GM23338 (cell line): ENCODE measurements around the gene KLHDC7B. TPM values are rescaled to one million over a fixed set of nuclear protein-coding genes. Genes with fewer than 3 reads are reported as not detected.

Experiments
- ATAC-seq: fragments of 200-7000 bp; cut with Tn5 transposase; 3 replicates; pipeline ENCODE4 v1.9.1; 2020
- DNase-seq: peaks from one replicate; pipeline ENCODE4 v3.0.0-alpha.2; 2015; ENCODE audit warnings: low spot score
- H2AFZ ChIP-seq: fragments of 200-600 bp; sonication (generic); 2 replicates; pipeline ENCODE4 v1.8.0; 2016; ENCODE audit warnings: antibody characterized with exemption, mild to moderate bottlenecking, moderate library complexity
- H3F3A ChIP-seq: fragments of 200-600 bp; sonication (generic); replicated peaks from 2 replicates; pipeline ENCODE4 v1.8.0; 2017; ENCODE audit warnings: antibody characterized with exemption, mixed run types, low read depth
- H3K27ac ChIP-seq: fragments of 200-600 bp; sonication (generic); 2 replicates; pipeline ENCODE4 v1.6.1; 2016; ENCODE audit warnings: low read depth
- H3K27me3 ChIP-seq: fragments of 200-600 bp; sonication (generic); 2 replicates; pipeline ENCODE4 v1.8.0; 2016; ENCODE audit warnings: mild to moderate bottlenecking, mixed run types, moderate library complexity; ENCODE audit not compliant: insufficient read depth
- H3K36me3 ChIP-seq: fragments of 200-600 bp; sonication (generic); 2 replicates; pipeline ENCODE4 v1.8.0; 2016; ENCODE audit warnings: mild to moderate bottlenecking; ENCODE audit not compliant: insufficient read depth
- H3K4me1 ChIP-seq: fragments of 200-600 bp; sonication (generic); 2 replicates; pipeline ENCODE4 v1.8.0; 2016; ENCODE audit warnings: mild to moderate bottlenecking, moderate library complexity; ENCODE audit not compliant: insufficient read depth
- H3K4me2 ChIP-seq: fragments of 200-600 bp; sonication (generic); 2 replicates; pipeline ENCODE4 v1.7.1; 2017; ENCODE audit warnings: mixed run types
- H3K4me3 ChIP-seq: fragments of 200-600 bp; sonication (generic); 2 replicates; pipeline ENCODE4 v1.6.1; 2016; ENCODE audit warnings: mixed run types
- H3K79me2 ChIP-seq: fragments of 200-600 bp; sonication (generic); replicated peaks from 2 replicates; pipeline ENCODE4 v1.8.0; 2017; ENCODE audit warnings: mild to moderate bottlenecking; ENCODE audit not compliant: insufficient read depth
- H3K9me2 ChIP-seq: fragments of 200-600 bp; sonication (generic); 2 replicates; pipeline ENCODE4 v1.8.0; 2017; ENCODE audit not compliant: insufficient read depth
- H4K20me1 ChIP-seq: fragments of 200-600 bp; sonication (generic); replicated peaks from 2 replicates; pipeline ENCODE4 v1.8.0; 2017; ENCODE audit warnings: mild to moderate bottlenecking; ENCODE audit not compliant: insufficient read depth
- H3K27ac Mint-ChIP-seq: 2 replicates; pipeline ENCODE4 v1.8.0; 2020; ENCODE audit warnings: inconsistent platforms, mild to moderate bottlenecking, moderate library complexity, mixed read lengths
- H3K27me3 Mint-ChIP-seq: 3 replicates; pipeline ENCODE4 v1.8.0; 2022; ENCODE audit warnings: low read depth, mild to moderate bottlenecking, moderate library complexity, mixed read lengths, inconsistent platforms; ENCODE audit not compliant: insufficient read depth, poor library complexity
- H3K36me3 Mint-ChIP-seq: 3 replicates; pipeline ENCODE4 v1.8.0; 2021; ENCODE audit warnings: low read depth, mild to moderate bottlenecking, inconsistent platforms, moderate library complexity, mixed read lengths
- H3K4me1 Mint-ChIP-seq: 3 replicates; pipeline ENCODE4 v1.8.0; 2020; ENCODE audit warnings: mild to moderate bottlenecking, inconsistent platforms, mixed read lengths
- H3K4me3 Mint-ChIP-seq: 3 replicates; pipeline ENCODE4 v1.8.0; 2021; ENCODE audit warnings: moderate library complexity, mild to moderate bottlenecking, inconsistent platforms, mixed read lengths
- H3K9me3 Mint-ChIP-seq: 3 replicates; pipeline ENCODE4 v1.8.0; 2020; ENCODE audit warnings: moderate library complexity, mild to moderate bottlenecking, inconsistent platforms, mixed read lengths
- CREB1 ChIP-seq: fragments of 250-450 bp; sonication (Bioruptor Pico); IDR thresholded peaks from 2 replicates; pipeline ENCODE4 v1.5.0; 2020; ENCODE audit warnings: low read depth, mild to moderate bottlenecking, moderate library complexity
- EZH2 ChIP-seq: fragments of 200-600 bp; sonication (generic); IDR thresholded peaks from one replicate; pipeline ENCODE4 v1.8.0; 2017; ENCODE audit warnings: antibody characterized with exemption, mild to moderate bottlenecking, low read depth; ENCODE audit not compliant: unreplicated experiment
- EZH2phosphoT487 ChIP-seq: fragments of 200-600 bp; sonication (generic); IDR thresholded peaks from one replicate; pipeline ENCODE4 v1.8.1; 2018; ENCODE audit warnings: antibody characterized with exemption; ENCODE audit not compliant: unreplicated experiment
- JUNB ChIP-seq: IDR thresholded peaks from one replicate; pipeline ENCODE4 v1.6.1; 2016; ENCODE audit warnings: antibody characterized with exemption; ENCODE audit not compliant: unreplicated experiment
- NANOG ChIP-seq: IDR thresholded peaks from 2 replicates; pipeline ENCODE4 v1.6.1; 2016; ENCODE audit warnings: antibody characterized with exemption, borderline replicate concordance
- POLR2AphosphoS5 ChIP-seq: IDR thresholded peaks from 2 replicates; pipeline ENCODE4 v1.6.1; 2016; ENCODE audit warnings: antibody characterized with exemption, low read depth
- STAT1 ChIP-seq: IDR thresholded peaks from one replicate; pipeline ENCODE4 v1.6.1; 2016; ENCODE audit warnings: antibody characterized with exemption; ENCODE audit not compliant: unreplicated experiment
- ZNF114 ChIP-seq: fragments of 250-450 bp; sonication (Bioruptor Pico); IDR thresholded peaks from 2 replicates; pipeline ENCODE4 v1.5.0; 2020; ENCODE audit warnings: mild to moderate bottlenecking, moderate library complexity
- ZNF331 ChIP-seq: fragments of 250-450 bp; sonication (Bioruptor Pico); IDR thresholded peaks from 2 replicates; pipeline ENCODE4 v1.5.0; 2020; ENCODE audit warnings: low read depth, mild to moderate bottlenecking, moderate library complexity
- polyA plus RNA-seq: library from polyadenylated mRNA; unstranded; fragments of >200 nt; fragmentation: Nextera tagmentation; extraction: Ambion mirVana; gene quantifications from 2 replicates; pipeline ENCODE4 v1.2.1, GENCODE V29; 2016
- total RNA-seq: library from RNA; depleted of rRNA; stranded (reverse); fragments of >200 nt; shearing (Covaris generic); gene quantifications from 2 replicates; pipeline ENCODE4 v1.2.3, GENCODE V29; 2014
- TF ChIP-seq, protein P1 (sequence below), 2 experiments: fragments of 200-600 bp in 1 of 2; sonication (generic) in 1 of 2; conservative IDR thresholded peaks; 2 replicates each; pipeline versions ENCODE4 v1.5.1 to v1.6.1; 2016 to 2017; ENCODE audit warnings: antibody characterized with exemption in 2 of 2, low read depth in 2 of 2, mild to moderate bottlenecking in 2 of 2, moderate library complexity in 1 of 2
- TF ChIP-seq, protein P2 (sequence below): IDR thresholded peaks from one replicate; pipeline ENCODE4 v1.6.1; 2018; ENCODE audit warnings: antibody characterized with exemption; ENCODE audit not compliant: unreplicated experiment
- TF ChIP-seq, protein P3 (sequence below): IDR thresholded peaks from 2 replicates; pipeline ENCODE4 v1.6.1; 2016; ENCODE audit warnings: antibody characterized with exemption
- TF ChIP-seq, protein P4 (sequence below): fragments of 250-450 bp; sonication (Bioruptor Pico); IDR thresholded peaks from 2 replicates; pipeline ENCODE4 v1.5.0; 2020; ENCODE audit warnings: mild to moderate bottlenecking, moderate library complexity

KLHDC7B gene
- total and polyA plus RNA-seq, 2 experiments from 2014 or later: not detected

DNA sequence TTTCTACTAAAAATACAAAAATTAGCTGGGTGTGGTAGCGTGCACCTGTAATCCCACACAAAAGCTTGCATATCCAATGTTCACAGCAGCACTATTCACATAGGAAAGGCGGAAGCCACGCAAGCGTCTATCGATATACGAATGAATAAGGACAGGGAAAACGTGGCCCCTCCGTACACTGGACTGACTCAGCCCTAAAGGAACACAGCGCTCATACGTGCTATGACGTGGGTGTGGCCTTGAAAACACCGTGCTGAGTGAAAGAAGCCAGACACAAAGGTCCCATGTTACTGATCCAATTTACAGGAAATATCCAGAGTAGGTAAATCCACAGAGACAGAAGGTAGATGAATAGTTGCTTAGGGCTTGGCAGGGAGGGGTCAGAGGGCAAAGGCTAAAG lies 45.2 kb upstream of the KLHDC7B start:
- H3K36me3 ChIP-seq: no peaks in the 10 kb centered on the region
- H2AFZ ChIP-seq: no peak overlapping the region
- Mint-ChIP-seq H3K27me3 (peaks cover 14% of the 10 kb centered on the region), H3K4me3 (no peak overlapping the region), H3K36me3 (no peaks in the 10 kb centered on the region; the same call in 2 of the 3 replicates), H3K27ac (no peak overlapping the region), H3K4me1 (peaks cover 3% of the 10 kb centered on the region; the same call in 2 of the 3 replicates), H3K9me3 (no peaks in the 10 kb centered on the region)
- no peaks in the 10 kb centered on the region for H3K4me1 ChIP-seq
- DNase-seq: no peak
- H3F3A ChIP-seq: peaks cover 5% of the 10 kb centered on the region; the same call in 1 of the 2 replicates
- H3K79me2 ChIP-seq: no peaks in the 10 kb centered on the region
- no peaks in the 10 kb centered on the region for H4K20me1 ChIP-seq
- TF ChIP-seq CREB1 (CRISPR knock-in tag) (no peak), EZH2 (no peak), ZNF331 (CRISPR knock-in tag) (no peak), POLR2AphosphoS5 (no peak), STAT1 (no peak), EZH2phosphoT487 (no peak), NANOG (no peak), ZNF114 (no peak), JUNB (no peak)
- TF ChIP-seq, protein P1, sequence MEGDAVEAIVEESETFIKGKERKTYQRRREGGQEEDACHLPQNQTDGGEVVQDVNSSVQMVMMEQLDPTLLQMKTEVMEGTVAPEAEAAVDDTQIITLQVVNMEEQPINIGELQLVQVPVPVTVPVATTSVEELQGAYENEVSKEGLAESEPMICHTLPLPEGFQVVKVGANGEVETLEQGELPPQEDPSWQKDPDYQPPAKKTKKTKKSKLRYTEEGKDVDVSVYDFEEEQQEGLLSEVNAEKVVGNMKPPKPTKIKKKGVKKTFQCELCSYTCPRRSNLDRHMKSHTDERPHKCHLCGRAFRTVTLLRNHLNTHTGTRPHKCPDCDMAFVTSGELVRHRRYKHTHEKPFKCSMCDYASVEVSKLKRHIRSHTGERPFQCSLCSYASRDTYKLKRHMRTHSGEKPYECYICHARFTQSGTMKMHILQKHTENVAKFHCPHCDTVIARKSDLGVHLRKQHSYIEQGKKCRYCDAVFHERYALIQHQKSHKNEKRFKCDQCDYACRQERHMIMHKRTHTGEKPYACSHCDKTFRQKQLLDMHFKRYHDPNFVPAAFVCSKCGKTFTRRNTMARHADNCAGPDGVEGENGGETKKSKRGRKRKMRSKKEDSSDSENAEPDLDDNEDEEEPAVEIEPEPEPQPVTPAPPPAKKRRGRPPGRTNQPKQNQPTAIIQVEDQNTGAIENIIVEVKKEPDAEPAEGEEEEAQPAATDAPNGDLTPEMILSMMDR (conservative IDR thresholded peaks at IDR 0.05; ENCODE audit: low read depth in 2 of 2): no peak
- TF ChIP-seq, protein P2, sequence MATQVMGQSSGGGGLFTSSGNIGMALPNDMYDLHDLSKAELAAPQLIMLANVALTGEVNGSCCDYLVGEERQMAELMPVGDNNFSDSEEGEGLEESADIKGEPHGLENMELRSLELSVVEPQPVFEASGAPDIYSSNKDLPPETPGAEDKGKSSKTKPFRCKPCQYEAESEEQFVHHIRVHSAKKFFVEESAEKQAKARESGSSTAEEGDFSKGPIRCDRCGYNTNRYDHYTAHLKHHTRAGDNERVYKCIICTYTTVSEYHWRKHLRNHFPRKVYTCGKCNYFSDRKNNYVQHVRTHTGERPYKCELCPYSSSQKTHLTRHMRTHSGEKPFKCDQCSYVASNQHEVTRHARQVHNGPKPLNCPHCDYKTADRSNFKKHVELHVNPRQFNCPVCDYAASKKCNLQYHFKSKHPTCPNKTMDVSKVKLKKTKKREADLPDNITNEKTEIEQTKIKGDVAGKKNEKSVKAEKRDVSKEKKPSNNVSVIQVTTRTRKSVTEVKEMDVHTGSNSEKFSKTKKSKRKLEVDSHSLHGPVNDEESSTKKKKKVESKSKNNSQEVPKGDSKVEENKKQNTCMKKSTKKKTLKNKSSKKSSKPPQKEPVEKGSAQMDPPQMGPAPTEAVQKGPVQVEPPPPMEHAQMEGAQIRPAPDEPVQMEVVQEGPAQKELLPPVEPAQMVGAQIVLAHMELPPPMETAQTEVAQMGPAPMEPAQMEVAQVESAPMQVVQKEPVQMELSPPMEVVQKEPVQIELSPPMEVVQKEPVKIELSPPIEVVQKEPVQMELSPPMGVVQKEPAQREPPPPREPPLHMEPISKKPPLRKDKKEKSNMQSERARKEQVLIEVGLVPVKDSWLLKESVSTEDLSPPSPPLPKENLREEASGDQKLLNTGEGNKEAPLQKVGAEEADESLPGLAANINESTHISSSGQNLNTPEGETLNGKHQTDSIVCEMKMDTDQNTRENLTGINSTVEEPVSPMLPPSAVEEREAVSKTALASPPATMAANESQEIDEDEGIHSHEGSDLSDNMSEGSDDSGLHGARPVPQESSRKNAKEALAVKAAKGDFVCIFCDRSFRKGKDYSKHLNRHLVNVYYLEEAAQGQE: no peak
- TF ChIP-seq, protein P3, sequence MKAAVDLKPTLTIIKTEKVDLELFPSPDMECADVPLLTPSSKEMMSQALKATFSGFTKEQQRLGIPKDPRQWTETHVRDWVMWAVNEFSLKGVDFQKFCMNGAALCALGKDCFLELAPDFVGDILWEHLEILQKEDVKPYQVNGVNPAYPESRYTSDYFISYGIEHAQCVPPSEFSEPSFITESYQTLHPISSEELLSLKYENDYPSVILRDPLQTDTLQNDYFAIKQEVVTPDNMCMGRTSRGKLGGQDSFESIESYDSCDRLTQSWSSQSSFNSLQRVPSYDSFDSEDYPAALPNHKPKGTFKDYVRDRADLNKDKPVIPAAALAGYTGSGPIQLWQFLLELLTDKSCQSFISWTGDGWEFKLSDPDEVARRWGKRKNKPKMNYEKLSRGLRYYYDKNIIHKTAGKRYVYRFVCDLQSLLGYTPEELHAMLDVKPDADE: no peak
- TF ChIP-seq, protein P4, sequence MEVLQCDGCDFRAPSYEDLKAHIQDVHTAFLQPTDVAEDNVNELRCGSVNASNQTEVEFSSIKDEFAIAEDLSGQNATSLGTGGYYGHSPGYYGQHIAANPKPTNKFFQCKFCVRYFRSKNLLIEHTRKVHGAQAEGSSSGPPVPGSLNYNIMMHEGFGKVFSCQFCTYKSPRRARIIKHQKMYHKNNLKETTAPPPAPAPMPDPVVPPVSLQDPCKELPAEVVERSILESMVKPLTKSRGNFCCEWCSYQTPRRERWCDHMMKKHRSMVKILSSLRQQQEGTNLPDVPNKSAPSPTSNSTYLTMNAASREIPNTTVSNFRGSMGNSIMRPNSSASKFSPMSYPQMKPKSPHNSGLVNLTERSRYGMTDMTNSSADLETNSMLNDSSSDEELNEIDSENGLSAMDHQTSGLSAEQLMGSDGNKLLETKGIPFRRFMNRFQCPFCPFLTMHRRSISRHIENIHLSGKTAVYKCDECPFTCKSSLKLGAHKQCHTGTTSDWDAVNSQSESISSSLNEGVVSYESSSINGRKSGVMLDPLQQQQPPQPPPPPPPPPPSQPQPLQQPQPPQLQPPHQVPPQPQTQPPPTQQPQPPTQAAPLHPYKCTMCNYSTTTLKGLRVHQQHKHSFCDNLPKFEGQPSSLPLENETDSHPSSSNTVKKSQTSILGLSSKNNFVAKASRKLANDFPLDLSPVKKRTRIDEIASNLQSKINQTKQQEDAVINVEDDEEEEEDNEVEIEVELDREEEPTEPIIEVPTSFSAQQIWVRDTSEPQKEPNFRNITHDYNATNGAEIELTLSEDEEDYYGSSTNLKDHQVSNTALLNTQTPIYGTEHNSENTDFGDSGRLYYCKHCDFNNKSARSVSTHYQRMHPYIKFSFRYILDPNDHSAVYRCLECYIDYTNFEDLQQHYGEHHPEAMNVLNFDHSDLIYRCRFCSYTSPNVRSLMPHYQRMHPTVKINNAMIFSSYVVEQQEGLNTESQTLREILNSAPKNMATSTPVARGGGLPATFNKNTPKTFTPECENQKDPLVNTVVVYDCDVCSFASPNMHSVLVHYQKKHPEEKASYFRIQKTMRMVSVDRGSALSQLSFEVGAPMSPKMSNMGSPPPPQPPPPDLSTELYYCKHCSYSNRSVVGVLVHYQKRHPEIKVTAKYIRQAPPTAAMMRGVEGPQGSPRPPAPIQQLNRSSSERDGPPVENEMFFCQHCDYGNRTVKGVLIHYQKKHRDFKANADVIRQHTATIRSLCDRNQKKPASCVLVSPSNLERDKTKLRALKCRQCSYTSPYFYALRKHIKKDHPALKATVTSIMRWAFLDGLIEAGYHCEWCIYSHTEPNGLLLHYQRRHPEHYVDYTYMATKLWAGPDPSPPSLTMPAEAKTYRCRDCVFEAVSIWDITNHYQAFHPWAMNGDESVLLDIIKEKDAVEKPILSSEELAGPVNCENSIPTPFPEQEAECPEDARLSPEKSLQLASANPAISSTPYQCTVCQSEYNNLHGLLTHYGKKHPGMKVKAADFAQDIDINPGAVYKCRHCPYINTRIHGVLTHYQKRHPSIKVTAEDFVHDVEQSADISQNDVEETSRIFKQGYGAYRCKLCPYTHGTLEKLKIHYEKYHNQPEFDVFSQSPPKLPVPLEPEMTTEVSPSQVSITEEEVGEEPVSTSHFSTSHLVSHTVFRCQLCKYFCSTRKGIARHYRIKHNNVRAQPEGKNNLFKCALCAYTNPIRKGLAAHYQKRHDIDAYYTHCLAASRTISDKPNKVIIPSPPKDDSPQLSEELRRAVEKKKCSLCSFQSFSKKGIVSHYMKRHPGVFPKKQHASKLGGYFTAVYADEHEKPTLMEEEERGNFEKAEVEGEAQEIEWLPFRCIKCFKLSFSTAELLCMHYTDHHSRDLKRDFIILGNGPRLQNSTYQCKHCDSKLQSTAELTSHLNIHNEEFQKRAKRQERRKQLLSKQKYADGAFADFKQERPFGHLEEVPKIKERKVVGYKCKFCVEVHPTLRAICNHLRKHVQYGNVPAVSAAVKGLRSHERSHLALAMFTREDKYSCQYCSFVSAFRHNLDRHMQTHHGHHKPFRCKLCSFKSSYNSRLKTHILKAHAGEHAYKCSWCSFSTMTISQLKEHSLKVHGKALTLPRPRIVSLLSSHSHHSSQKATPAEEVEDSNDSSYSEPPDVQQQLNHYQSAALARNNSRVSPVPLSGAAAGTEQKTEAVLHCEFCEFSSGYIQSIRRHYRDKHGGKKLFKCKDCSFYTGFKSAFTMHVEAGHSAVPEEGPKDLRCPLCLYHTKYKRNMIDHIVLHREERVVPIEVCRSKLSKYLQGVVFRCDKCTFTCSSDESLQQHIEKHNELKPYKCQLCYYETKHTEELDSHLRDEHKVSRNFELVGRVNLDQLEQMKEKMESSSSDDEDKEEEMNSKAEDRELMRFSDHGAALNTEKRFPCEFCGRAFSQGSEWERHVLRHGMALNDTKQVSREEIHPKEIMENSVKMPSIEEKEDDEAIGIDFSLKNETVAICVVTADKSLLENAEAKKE (CRISPR knock-in tag): no peak
- H3K9me2 ChIP-seq: no peaks in the 10 kb centered on the region
- no peak overlapping the region for H3K4me3 ChIP-seq
- H3K27me3 ChIP-seq: no peaks in the 10 kb centered on the region
- H3K4me2 ChIP-seq: no peak overlapping the region
- no peak overlapping the region for H3K27ac ChIP-seq
- ATAC-seq: no peak
